Measurements from ENCODE around the gene DIAPH3. TPM values are rescaled to one million over a fixed set of nuclear protein-coding genes. Genes with fewer than 3 reads are reported as not detected.

DIAPH3 gene
- total RNA-seq, 1 experiment from 2014 or later = 15.4 TPM

- no peak for DNase-seq
- Histone ChIP-seq H3K36me3 (replicated peaks; ENCODE audit: control insufficient read depth, insufficient read depth, low read length) (no peaks in the 10 kb centered on the region), H3K27me3 (ENCODE audit: control insufficient read depth, insufficient read depth, low read length) (no peaks in the 10 kb centered on the region; the same call in 1 of the 2 replicates), H3K4me3 (ENCODE audit: insufficient read depth, low read depth, low read length) (no peak overlapping the region)
These were observed 320.7 kb downstream of the DIAPH3 start for GRCh38 chr13:59843040-59843439.

DNA sequence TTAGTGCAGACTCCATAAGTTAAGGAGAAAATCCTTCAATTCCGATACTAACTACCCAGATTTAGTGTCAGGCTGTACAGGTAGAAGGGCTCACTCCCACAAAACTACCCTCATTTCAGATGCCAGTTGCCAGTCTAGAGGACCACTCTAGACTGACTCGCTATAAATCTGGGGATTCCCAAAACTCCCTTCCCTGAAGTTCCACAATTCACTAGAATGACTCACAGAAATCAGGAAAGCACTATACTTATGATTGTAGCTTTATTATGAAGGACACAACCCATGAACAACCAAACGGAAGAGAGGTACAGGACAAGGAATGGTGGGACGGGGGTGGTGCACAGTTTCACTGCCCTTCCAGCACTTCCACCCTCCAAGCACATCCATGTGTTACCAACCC, 321.2 kb downstream of the DIAPH3 start:
- no peak overlapping the region for H3K4me3 ChIP-seq (ENCODE audit: insufficient read depth, low read depth, low read length)
- DNase-seq = no peak

DNA sequence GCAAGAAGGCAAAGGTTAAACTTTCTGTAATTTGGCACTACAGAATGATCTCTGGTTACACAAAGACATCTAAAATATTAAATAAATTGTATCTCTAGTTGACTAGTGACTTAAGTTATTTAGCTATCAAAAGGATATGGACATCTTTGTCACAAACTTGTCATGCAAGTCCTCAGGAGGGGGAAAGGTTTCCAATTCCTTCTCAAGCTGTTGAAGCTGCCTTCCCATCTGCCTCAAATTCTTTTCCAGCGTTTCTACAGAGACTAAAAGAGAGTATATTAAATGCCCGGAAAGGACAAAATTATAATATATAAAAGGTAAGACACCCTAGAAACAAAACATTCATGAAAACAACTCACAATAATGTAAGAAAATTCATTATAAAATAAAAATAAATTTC, 324.5 kb downstream of the DIAPH3 start:
- no peaks in the 10 kb centered on the region for H3K36me3 ChIP-seq (replicated peaks; ENCODE audit: control insufficient read depth, insufficient read depth, low read length)
- no peaks in the 10 kb centered on the region; the same call in 1 of the 2 replicates for H3K27me3 ChIP-seq (ENCODE audit: control insufficient read depth, insufficient read depth, low read length)
- DNase-seq = no peak
- no peak overlapping the region for H3K4me3 ChIP-seq (ENCODE audit: insufficient read depth, low read depth, low read length)

More for the DNA sequence above, 321.2 kb downstream of the DIAPH3 start:
- H3K27me3 ChIP-seq (ENCODE audit: control insufficient read depth, insufficient read depth, low read length) = no peaks in the 10 kb centered on the region; the same call in 1 of the 2 replicates
- H3K36me3 ChIP-seq (replicated peaks; ENCODE audit: control insufficient read depth, insufficient read depth, low read length) = no peaks in the 10 kb centered on the region

DNA sequence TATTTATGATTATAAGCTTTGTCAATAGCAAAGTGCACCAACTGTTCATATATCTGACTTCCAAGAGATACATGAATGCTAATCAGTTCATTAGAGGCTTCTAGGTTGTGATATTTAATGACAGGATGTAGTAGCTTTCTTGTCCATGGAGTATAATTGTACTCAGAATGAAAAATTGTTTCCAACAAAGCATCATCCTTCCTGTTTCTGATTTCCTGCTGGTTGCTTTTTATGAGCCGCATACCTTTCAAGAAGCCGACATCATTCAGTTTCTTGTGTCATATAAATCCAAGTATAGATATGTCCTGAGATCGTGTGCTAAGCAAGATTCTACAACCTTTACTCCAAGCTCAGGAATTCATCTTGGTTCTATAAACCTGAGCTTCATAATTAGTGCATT, 326.6 kb downstream of the DIAPH3 start:
- Histone ChIP-seq H3K4me3 (ENCODE audit: insufficient read depth, low read depth, low read length) (no peak overlapping the region), H3K36me3 (replicated peaks; ENCODE audit: control insufficient read depth, insufficient read depth, low read length) (no peaks in the 10 kb centered on the region), H3K27me3 (ENCODE audit: control insufficient read depth, insufficient read depth, low read length) (no peaks in the 10 kb centered on the region; the same call in 1 of the 2 replicates)
- no peak for DNase-seq

- no peak overlapping the region for H3K4me3 ChIP-seq (ENCODE audit: insufficient read depth, low read depth, low read length)
- DNase-seq = no peak
- H3K27me3 ChIP-seq (ENCODE audit: control insufficient read depth, insufficient read depth, low read length) = no peaks in the 10 kb centered on the region; the same call in 1 of the 2 replicates
- H3K36me3 ChIP-seq (replicated peaks; ENCODE audit: control insufficient read depth, insufficient read depth, low read length) = no peaks in the 10 kb centered on the region
These were observed 328.2 kb downstream of the DIAPH3 start for GRCh38 chr13:59835569-59835968.

DNA sequence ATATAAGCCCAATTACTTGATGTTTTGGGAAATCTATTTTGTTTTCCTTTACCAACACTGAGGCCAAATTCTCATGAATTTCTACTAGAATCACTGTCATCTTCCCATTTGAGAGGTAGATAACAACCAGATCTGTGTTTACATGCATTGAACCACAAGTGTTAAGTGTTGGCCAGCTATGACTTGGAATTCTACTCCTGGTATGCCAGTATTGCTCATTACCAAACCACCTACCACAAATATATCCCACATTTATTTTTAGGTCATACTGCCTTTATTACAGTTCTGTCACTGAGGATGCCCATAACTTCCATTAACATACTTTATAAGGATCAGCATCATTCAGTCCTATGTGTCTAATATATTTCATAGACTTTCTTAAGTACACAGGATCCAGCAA, 328.9 kb downstream of the DIAPH3 start:
- Histone ChIP-seq H3K36me3 (replicated peaks; ENCODE audit: control insufficient read depth, insufficient read depth, low read length) (no peaks in the 10 kb centered on the region), H3K27me3 (ENCODE audit: control insufficient read depth, insufficient read depth, low read length) (no peaks in the 10 kb centered on the region), H3K4me3 (ENCODE audit: insufficient read depth, low read depth, low read length) (no peak overlapping the region)
- no peak for DNase-seq

- H3K36me3 ChIP-seq (replicated peaks; ENCODE audit: control insufficient read depth, insufficient read depth, low read length) = no peaks in the 10 kb centered on the region
- no peak for DNase-seq
- H3K27me3 ChIP-seq (ENCODE audit: control insufficient read depth, insufficient read depth, low read length) = no peaks in the 10 kb centered on the region
- no peak overlapping the region for H3K4me3 ChIP-seq (ENCODE audit: insufficient read depth, low read depth, low read length)
These were observed 334.0 kb downstream of the DIAPH3 start for GRCh38 chr13:59829690-59830089.

DNA sequence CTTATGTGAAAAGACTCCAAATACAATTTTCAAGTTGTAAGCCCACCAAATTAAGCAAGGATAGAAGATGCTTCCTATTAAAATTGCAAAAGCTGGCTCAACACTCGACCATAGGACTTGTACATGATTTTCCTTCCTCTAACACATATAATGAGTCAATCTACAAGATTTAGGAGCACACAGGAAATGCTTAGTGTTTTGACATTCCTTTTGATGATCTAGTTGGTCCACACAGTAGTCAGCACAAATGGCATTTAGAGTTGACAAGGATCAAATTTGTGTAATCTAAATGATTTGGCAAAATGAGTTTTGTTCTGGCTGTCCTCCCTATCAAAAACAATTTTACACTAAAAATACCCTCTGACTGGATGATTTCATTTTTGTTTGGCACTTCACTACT, 340.2 kb downstream of the DIAPH3 start:
- Histone ChIP-seq H3K27me3 (ENCODE audit: control insufficient read depth, insufficient read depth, low read length) (no peaks in the 10 kb centered on the region), H3K36me3 (replicated peaks; ENCODE audit: control insufficient read depth, insufficient read depth, low read length) (no peaks in the 10 kb centered on the region), H3K4me3 (ENCODE audit: insufficient read depth, low read depth, low read length) (no peak overlapping the region)
- no peak for DNase-seq

GRCh38 chr13:59809564-59809963, 354.2 kb downstream of the DIAPH3 start:
- no peaks in the 10 kb centered on the region for H3K36me3 ChIP-seq (replicated peaks; ENCODE audit: control insufficient read depth, insufficient read depth, low read length)
- no peaks in the 10 kb centered on the region; the same call in 1 of the 2 replicates for H3K27me3 ChIP-seq (ENCODE audit: control insufficient read depth, insufficient read depth, low read length)
- H3K4me3 ChIP-seq (ENCODE audit: insufficient read depth, low read depth, low read length) = no peak overlapping the region
- no peak for DNase-seq

DNA sequence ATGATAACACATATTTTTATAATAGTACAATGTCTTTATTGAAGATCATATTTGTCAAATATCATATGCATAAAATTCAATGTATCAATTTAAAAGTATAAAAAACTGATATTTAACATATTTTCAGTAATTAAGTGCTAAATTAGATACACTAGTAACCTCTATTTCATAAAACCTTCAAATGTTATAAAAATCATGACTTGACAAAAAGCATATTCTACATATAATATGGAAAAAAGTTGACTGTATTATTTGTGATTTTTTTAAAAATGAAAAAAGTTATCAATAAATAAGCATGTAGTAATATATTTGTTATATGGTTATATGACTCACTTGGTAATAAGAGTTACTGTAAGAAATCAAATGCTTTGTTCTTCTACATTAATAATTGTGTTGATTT, 356.9 kb downstream of the DIAPH3 start:
- DNase-seq = no peak
- no peaks in the 10 kb centered on the region; the same call in 1 of the 2 replicates for H3K27me3 ChIP-seq (ENCODE audit: control insufficient read depth, insufficient read depth, low read length)

DNA sequence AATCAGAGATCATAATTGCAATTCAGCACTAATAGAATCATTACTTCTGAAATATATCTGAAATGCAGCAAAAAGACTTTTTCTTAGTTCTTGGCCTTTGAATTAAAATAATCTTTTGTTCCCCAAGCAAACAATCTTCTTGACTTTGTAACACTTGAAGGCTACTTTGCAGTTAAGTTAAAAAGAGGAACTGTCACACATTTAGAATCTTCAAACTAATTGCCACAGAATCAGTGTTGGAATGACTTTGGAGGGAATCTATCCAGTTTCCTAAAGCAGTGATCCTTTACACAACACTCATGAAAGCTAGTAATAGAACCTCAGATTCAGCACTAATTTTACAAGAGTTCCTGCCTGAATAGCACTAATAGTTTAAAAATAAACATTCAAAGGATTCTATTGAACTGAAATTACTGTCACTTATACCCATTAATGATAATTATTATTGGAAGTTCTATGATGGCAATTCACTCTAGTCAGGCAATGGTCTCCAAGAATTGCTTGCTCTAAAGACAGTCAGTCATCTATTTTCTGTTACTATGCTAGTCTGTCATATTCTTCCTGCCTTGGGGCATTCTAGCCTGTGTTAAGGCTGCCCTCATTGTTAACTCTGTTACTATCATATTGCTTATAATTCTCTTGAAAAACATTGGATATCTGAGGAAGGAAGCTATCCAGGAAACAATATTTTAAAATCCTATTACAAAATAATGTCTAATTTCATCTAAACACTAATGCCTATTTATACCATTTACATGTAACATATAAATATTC, 362.4 kb downstream of the DIAPH3 start:
- Histone ChIP-seq H3K27me3 (ENCODE audit: control insufficient read depth, insufficient read depth, low read length) (no peaks in the 10 kb centered on the region), H3K36me3 (replicated peaks; ENCODE audit: control insufficient read depth, insufficient read depth, low read length) (no peaks in the 10 kb centered on the region), H3K4me3 (ENCODE audit: insufficient read depth, low read depth, low read length) (no peak overlapping the region)
- no peak for DNase-seq

More for the DNA sequence above, 356.9 kb downstream of the DIAPH3 start:
- Histone ChIP-seq H3K4me3 (ENCODE audit: insufficient read depth, low read depth, low read length) (no peak overlapping the region), H3K36me3 (replicated peaks; ENCODE audit: control insufficient read depth, insufficient read depth, low read length) (no peaks in the 10 kb centered on the region)

DNA sequence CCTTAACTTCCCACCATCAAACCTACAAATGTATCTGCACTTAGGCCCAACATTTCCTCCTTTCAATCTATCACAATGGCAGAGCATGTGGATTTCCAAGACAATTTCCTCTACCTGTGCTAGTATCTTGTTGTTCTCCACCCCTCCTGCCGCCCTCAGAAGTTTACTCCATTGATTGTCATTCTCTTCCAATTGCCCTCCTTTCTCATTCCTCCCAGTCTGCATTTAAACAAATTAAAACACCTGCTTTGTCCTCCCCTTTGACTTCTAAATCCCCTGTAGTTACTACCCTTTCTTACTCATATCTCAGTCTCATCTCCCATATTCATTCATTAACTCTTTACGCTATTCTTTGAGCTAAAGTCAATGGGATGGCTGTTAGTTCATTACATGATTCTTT, 370.6 kb downstream of the DIAPH3 start:
- Histone ChIP-seq H3K36me3 (replicated peaks; ENCODE audit: control insufficient read depth, insufficient read depth, low read length) (no peaks in the 10 kb centered on the region), H3K27me3 (ENCODE audit: control insufficient read depth, insufficient read depth, low read length) (no peaks in the 10 kb centered on the region), H3K4me3 (ENCODE audit: insufficient read depth, low read depth, low read length) (no peak overlapping the region)
- DNase-seq = no peak

DNA sequence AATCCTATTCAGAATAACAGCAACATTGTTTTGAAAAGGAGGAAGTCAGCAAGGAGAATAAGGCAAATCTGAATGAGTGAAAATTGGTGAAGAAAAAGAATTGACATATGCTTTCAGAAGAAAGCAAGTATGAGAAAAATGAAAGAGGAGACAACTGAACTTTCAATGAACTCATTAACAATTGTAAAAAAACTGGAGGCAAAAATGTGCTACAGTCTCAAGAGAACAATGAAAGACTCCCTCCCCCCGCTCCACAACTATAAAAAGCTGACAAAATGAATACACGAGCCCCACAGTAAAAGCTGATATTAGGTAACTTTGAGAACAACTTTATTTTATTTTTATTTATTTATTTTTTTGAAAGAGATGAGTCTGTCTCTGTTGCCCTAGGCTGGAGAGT, 373.1 kb downstream of the DIAPH3 start:
- Histone ChIP-seq H3K4me3 (ENCODE audit: insufficient read depth, low read depth, low read length) (no peak overlapping the region), H3K36me3 (replicated peaks; ENCODE audit: control insufficient read depth, insufficient read depth, low read length) (no peaks in the 10 kb centered on the region), H3K27me3 (ENCODE audit: control insufficient read depth, insufficient read depth, low read length) (no peaks in the 10 kb centered on the region)
- no peak for DNase-seq

DNA sequence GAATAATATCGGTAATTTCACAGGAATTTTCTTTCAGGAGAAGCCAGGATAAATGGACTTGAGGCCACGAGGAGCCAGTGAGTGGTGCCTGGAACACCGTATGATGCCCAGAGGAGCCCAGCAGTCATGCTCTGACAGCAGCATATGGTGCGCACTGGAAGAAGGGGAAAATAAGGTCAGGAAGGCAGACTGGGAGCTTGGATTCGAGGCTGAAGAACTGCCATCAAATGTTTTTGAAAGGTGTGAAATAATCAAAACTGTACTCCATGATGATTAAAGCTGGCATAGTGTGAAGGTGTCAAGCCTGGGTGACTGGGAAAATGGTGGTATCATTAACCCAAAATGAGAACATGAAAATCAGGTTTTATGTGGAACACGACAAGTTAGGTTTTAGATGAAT, 374.2 kb downstream of the DIAPH3 start:
- DNase-seq = no peak
- no peaks in the 10 kb centered on the region for H3K36me3 ChIP-seq (replicated peaks; ENCODE audit: control insufficient read depth, insufficient read depth, low read length)
- no peak overlapping the region for H3K4me3 ChIP-seq (ENCODE audit: insufficient read depth, low read depth, low read length)
- H3K27me3 ChIP-seq (ENCODE audit: control insufficient read depth, insufficient read depth, low read length) = no peaks in the 10 kb centered on the region

GRCh38 chr13:59787679-59788078, 376.0 kb downstream of the DIAPH3 start:
- DNase-seq = no peak
- no peak overlapping the region for H3K4me3 ChIP-seq (ENCODE audit: insufficient read depth, low read depth, low read length)
- no peaks in the 10 kb centered on the region for H3K27me3 ChIP-seq (ENCODE audit: control insufficient read depth, insufficient read depth, low read length)
- H3K36me3 ChIP-seq (replicated peaks; ENCODE audit: control insufficient read depth, insufficient read depth, low read length) = no peaks in the 10 kb centered on the region

All from H7 (cell line).